GM18505 (cell line): Measurements from ENCODE around the gene MCM3AP.

Source experiments
- ATAC-seq: cut with Tn5 transposase; IDR thresholded peaks from one replicate; pipeline ENCODE4 v1.9.1; 2021; ENCODE audit not compliant: unreplicated experiment
- POLR2A ChIP-seq: IDR thresholded peaks from 4 replicates; pipeline ENCODE4 v1.6.1; 2011; ENCODE audit warnings: borderline replicate concordance; ENCODE audit not compliant: insufficient read depth, insufficient read length; ENCODE audit errors: extremely low read depth

MCM3AP gene

GRCh38 chr21:46269466-46269865 is 15.9 kb downstream of the MCM3AP start:
- ATAC-seq, result no peak
- no peak for TF ChIP-seq POLR2A

DNA sequence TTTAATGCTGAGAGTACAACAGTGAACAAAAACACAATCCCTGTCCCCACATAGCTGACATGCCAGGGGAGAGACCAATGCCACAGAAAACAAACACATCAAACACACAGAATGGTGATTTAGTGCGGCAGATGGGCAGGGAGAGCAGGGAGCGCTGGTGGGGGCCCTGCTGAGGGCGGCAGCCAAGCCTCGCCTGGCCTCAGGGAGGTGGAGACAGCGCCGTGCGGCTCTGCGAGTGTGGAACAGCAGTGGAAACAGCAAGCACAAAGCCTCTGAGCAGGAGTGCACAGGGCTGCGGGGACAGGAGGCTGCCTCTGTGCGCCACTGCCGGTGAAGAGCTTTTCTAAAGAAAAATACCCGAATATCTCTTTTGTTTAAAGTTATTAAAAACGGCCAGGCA is 17.0 kb downstream of the MCM3AP start:
- TF ChIP-seq POLR2A, result no peak
- ATAC-seq, result no peak

DNA sequence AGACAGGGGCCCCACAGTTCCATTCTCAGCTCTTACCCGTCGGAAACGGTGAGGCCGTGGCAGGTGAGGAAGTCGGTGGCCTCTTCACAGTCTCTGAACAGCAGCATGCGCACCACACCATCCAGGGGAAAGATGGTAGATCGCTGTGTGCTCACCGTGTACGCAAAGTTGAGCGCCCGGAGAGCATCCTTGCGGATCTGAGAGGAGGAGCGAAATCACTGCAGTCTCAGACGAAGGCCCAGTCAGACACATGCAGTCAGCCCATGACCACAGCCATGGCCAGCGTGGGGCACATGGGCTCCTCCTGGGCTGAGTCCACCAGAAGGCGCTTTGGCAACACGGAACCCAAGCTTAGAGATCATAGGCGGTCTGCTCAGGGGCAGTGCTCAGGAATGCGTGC is 18.5 kb downstream of the MCM3AP start:
- ATAC-seq, result no peak
- TF ChIP-seq POLR2A, result no peak

DNA sequence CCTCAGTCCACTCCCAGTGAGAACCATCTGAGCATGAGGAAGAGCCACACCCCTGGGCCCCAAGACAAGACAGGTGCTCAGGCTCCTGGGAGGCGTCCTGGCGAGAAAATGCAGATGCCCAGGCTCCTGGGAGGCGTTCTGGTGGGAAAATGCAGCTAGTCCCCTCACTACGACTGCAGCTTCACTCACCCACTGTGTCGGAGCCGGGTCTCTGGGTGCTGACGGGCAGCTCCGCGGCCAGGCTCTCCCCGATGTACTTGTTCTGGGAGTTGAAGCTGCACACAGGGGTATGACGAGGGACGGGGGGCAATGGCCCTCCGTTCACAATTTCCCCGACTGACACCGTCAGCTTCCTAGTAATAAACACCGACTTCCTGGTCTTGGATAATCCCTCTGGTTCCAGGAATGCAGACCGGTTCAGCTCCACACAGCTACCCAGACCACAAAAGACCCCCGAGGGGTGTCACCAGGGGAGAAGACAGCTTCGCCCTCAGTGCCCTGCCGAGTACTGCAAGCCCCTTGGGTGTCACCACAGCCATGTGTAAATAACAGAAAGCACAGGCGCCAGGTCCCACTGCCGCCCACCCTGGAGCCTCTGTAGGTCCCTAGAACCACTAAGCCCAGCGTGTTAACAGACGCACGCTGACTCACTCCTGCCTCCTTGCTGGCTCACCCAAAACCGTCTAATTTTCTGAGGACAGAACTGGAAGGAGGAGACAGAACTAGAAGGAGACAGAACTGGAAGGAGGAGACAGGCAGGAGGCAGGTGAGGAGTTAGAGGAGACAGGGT is 19.5 kb downstream of the MCM3AP start:
- ATAC-seq, result no peak
- no peak for TF ChIP-seq POLR2A

DNA sequence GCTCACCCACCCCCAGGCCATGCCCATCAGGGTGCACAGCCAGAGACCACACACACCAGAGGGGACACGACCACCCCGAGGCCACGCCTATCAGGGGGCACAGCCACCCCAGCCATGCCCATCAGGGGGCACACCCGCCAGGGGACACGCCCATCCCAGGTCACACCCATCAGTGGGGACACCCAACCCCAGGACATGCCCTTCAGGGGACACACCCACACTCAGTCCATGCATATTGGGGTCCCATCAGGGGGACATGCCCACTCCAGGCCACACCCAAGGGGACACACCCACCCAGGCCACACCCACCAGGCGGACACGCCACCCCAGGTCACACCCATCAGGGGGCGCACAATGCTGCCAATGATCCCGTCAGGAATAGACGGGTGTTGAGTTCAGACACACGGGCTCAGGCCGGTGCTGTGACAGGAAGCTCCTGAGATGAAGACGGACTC is 20.7 kb downstream of the MCM3AP start:
- TF ChIP-seq POLR2A, result no peak
- no peak for ATAC-seq

- no peak for TF ChIP-seq POLR2A
- ATAC-seq, result no peak
Observed at GRCh38 chr21:46264046-46264689, 21.2 kb downstream of the MCM3AP start.

- ATAC-seq, result no peak
- no peak for TF ChIP-seq POLR2A
Observed at GRCh38 chr21:46256501-46256994, 28.9 kb downstream of the MCM3AP start.

- no peak for ATAC-seq
- TF ChIP-seq POLR2A, result no peak
Observed at GRCh38 chr21:46255758-46256337, 29.6 kb downstream of the MCM3AP start.

DNA sequence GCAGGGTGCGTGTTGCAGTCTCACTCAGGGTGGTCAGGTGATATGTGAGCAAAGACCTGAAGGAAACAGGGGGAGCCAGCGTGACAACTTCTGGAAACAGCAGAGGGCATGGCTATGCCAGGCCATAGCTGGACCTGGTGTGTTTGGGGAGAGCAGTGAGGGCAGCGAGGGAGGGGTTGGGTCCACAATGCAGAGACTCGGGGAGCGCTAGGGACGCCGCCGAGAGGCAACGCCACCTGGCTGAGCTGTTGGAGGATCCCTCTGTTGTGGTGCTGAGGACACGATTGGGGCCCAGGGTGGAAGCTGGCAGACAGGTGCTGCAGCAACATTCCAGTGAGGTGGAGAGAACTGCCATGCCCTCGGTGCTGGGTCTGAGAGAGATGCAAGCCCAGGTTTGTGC is 30.2 kb downstream of the MCM3AP start:
- no peak for ATAC-seq
- no peak for TF ChIP-seq POLR2A

DNA sequence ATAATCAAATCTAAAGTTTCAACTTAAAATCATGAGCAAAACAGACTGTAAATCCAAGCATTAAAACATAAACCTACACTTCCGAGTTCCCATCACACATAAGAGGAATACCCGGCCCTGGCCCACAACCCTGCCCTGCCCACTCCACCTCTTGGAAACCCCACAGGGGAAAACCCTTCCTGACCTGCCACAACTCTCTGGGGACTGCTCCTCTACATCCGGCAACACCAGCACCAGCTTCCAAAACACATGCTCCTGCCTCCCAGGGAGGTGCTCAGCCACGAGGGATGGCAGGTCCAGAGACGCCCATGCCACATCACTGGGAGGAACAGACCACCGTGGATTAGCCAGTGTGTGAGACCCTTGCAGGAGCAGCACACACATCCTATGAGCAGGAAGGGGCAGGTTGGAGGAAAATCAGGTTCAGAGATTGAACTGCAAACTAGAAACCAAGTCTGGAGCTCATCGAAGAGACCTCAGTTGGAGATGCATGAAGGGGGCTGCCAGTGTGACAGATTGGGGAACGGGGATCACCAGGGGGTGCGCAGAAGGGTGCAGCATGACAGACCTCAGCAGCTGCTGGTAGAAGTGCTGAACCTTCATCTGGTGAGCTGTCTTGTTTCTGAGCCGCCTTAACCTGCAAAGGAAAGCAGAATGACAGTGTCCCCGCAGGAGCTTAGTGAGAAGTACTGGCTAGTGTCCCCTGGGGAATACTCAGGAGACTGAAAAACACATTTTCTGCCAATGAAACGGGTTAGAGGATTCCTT is 31.0 kb downstream of the MCM3AP start:
- TF ChIP-seq POLR2A, result no peak
- no peak for ATAC-seq

DNA sequence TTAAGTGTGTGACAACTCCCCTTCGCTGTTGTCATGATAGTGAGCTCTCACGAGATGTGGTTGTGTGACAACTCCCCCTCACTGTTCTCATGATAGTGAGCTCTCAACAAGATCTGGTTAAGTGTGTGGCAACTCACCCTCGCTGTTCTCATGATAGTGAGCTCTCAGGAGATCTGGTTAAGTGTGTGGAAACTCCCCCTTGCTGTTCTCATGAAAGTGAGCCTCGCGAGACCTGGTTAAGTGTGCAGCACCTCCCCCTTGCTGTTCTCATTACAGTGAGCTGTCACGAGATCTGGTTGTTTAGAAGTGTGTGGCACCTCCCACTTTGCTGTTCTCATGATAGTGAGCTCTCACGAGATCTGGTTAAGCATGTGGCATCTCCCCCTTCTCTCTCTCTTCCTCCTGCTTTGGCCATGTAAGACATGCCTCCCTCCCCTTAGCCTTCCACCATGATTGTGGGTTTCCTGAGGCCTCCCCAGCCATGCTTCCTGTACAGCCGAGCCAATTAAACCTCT is 31.7 kb downstream of the MCM3AP start:
- no peak for TF ChIP-seq POLR2A
- no peak for ATAC-seq

- ATAC-seq, result no peak
- TF ChIP-seq POLR2A, result no peak
Observed at GRCh38 chr21:46252840-46253239, 32.6 kb downstream of the MCM3AP start.
